EL (cell line): ENCODE results near the gene FAM72B.
A peak's percentile ranks its signal among the peaks of the same experiment; 100 is the strongest.
"Not testable (repeated sequence)": the region's sequence is repeated elsewhere in the genome, so short reads cannot be mapped to it uniquely, and the experiment has no call there.

Source experiments
- DNase-seq: peaks from one replicate; pipeline ENCODE4 v3.0.0-alpha.2; 2016

FAM72B gene

DNA sequence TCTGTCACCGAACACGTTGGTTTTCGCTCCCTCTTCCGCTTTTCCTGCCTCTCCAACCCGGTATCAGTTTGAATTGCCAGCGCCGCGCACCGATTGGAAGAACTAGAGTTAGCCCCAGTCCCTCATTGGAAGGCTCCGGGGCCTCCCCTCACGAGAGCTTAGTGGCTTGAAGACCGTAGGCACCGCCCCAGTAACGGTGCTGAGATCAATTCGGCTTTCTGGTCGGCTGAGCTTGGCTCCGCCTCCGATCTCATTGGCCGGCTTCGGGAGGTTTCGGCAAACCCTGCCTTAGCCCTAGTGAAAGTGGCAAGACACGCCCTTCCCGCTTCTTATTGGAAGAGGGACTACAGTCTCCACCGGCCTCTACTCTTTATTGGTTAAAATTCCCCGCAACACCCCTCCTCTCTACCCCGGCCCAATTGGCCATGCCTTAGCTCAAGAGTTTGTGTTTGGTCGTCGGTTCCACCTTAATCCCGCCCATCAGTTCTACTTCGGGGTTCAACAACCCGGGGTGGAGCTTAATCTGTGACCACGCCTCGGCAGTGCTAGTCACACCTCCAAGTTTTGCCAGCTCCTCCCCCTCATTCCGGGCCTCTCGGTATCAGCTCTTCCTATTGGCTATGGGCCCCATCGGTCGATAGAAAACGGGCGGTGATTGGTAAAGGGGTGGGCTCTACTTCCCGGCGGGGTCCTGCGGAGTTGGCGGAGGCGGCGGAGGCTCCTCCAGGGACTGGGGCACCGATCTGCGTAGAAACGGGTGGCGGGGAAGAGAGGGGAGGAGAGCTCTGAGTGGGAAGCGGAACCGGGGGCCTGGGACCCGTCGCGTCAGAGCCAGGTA, at the start of gene FAM72B, which contains the start of gene SRGAP2C:
TSS of gene FAM72B (minus strand) at position 51 of the 838 bp plus-strand sequence. CDS start 851 bp downstream, outside the sequence.
TSS of gene SRGAP2C (plus strand) at position 686 of the 838 bp plus-strand sequence. CDS start 2,472 bp downstream, outside the sequence.
- DNase-seq, result peak; percentile 99

DNA sequence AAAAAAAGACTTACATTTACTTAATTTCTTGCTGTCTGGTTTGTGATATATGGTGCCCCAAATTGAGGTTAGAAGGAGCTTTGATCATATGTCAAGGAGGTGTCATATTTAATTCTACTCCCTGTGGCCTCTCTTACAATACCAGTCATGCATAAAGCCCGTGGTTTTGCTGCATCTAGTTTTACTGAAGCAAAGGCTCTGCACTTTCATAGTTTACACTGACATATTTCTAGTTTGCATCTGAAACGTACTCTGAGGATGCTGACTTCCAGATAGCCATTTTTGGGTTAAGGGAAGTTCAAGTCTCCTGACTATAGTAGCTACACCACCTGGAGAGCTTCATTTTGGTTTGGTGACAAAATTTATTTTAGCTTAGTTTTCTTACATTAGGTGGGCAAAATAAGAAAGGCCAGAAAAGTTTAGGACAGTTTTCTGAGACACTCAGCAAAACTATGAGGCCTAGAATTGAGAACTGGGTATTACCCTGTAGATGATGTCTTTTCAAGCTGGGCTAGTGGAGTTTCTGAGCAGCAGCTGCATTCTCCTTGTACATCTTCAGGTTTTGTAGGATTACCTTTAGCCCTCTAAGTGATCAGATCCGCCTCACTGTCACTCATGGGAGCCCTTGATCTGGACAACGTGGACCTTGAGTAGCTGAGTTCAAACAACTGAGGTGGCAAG, 48.4 kb upstream of the FAM72B start:
- DNase-seq, result not testable (repeated sequence)

DNA sequence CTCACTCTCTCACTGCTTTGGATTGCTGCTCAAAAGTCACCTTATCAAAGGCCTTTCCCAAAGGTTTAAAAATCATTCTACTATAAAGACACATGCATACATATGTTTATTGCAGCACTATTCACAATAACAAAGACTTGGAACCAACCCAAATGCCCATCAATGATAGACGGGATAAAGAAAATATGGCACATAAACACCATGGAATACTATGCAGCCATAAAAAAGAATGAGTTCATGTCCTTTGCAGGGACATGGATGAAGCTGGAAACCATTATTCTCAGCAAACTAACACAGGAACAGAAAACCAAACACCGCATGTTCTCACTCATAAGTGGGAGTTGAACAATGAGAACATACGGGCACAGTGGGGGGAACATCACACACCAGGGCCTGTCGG, 46.5 kb upstream of the FAM72B start:
- DNase-seq, result not testable (repeated sequence)

DNA sequence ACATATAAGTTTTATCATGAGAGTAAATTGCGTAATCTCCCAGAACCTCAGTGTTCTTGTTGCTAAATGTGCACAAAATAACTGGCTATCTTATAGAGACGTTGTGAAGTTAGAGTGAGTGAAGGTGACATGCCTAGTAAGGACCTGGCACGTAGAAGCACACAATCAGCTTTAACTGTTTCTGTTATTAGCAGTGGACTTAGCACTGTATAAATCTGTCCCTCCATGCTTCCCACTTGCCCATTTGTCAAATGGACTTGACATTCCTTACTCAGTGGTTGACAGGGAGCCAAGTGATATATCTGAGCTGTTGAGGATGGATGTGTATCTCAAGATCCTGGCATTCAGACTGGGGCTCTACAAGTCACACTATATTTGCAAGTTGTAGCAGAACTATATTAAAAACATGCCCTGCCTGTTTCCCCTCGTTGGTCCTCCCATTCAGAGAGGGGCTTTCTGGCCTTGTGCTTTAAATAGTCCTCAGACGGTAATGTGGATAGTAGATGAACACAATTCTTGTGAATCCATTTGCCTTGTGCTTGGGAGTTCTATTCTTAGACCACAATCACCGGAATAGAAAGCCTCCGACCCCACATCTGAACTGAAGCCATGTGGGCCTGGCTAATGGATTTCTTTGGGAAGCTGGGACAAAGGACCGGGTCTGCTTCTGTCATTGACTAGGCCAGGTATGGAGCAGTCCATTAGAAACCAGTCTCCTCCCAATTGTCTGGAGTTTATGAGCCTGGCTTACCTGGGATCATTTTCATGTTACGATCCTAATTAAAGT, 43.6 kb upstream of the FAM72B start:
- not testable (repeated sequence) for DNase-seq

DNA sequence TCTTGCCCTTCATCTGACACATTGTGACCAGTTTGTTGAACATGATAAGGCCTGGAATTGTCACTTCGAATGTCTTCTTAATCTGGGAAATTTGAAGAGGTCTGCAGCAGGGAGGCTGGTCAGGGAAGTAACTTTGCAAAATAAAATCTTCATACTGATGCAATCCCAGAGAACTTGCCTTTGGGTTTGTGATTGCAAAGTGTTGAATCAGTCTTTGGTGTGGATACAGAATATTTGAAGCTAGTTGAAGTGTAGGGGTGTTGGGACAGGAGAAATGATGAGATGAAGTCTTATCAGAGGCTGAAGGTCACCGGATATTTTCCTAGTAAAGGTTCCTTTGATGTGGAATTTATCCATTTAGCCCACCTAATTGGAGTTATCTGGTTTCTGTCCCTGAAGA, 42.8 kb upstream of the FAM72B start:
- not testable (repeated sequence) for DNase-seq

DNA sequence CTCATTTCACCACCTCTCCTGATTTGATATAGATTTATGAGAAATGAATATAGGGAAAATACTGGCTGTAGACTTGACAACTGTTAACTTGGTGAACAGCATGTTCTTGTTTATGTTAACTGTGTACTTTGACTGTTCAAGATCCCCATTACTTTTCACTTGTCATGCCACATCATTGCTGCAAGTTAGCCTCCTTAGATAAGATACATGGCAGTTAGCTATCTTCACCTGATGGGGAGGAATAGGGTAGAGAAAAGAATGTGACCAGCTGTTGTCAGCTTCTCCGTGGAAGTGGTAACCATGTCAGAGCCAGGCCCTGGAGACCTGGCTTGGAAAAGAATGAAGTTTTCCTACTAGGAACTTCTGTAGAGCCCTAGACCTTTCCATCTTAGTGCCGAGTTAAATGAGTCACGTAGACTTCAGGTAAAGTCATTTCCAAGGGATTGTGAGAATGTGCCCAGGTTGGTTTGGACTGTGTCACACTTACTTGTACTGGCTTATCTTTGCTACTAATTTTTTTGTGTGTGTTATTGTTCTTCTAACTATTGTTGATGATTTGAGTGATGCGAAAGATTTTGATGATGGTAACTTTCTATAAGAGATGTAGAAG, 42.3 kb upstream of the FAM72B start:
- DNase-seq, result not testable (repeated sequence)

DNA sequence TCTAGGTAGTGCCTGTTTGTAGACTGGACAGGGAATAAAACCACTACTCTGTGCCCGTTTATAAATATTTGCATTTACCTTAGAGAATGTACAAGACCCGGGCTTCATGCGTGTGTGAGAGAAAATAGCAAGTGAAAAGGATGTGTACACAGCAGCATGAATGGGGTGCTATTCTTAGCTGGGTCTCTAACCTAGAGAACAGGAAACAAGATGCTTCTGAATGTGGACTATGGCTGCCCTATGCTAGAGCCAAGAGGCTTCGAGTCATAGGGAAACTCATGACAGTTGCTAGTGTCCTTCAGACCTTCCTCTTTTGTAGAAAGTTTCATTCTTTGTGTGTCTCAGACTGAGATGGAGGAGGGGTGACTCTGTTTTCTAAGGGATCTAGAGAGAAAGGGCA, 40.6 kb upstream of the FAM72B start:
- not testable (repeated sequence) for DNase-seq

DNA sequence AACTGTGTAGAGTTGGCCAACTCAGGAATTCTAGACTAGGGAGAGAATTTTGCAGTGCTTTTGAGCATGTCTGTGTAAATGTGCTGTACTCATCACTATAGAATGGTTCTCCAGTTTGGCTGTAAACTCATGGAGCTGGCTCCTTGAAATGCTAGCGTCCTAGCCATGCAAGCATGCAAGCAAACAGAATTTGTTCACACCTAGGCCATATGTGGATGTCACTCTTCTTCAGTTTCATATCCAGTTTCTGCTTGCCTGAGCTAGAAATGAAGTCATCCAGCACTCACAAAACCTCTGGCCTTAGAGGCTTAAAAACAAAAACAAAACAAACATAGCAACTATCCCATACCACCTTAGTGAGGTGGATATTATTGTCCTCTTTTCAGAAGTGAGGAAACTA, 37.6 kb upstream of the FAM72B start:
- DNase-seq, result not testable (repeated sequence)

DNA sequence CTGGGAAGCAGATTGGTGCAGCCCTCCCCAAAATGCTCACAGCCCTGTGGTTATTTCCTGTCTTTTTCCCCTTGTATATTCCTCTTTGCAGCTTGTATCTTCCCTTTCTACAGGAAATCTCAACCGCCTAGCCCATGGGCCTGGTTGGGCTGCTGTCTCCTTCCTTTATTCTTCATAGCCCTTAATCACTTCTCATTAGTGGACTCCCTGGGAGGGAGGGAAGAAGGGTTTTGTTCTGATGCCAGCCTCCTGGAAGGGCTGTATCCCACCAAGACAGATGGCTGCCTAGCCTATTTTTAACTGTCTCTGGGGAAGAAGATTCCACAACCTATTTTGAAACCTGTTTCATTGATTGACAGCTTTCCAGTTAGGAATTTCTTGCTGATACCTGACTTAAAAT, 32.5 kb upstream of the FAM72B start:
- DNase-seq, result not testable (repeated sequence)

DNA sequence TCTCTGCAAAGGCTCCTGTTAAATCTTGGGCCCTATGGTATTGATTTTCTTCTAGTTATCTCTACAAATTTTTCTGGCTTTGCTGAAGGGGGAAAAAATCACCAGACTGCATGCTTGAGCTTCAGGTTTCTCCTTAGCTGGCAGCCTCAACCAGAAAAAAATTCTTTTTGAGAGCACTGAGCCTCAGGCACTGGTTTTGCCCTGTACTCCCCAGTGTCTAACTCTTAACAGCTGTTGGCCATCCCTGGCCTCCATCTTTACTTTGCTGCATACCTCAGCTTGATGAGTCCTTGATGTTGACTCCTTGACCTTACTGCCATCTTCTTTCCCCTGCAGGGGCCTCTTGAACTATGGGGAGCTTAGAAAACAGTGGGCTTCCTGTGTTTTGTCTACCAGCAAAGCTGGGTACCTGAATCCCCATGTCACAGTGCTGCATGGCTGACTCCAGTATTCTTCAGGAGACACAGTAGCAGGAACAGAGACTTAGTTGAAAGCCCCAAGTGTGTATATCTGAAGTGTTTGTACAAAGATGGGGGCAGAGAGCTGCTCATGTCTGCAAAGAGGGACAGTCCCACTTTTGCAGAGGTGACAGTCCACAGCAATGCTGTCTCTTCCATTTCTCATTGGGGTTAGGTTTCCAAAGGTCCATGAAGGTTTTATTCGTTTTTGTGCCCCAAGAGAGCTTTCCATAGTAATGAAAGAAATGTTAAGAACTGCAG, 31.7 kb upstream of the FAM72B start:
- not testable (repeated sequence) for DNase-seq

DNA sequence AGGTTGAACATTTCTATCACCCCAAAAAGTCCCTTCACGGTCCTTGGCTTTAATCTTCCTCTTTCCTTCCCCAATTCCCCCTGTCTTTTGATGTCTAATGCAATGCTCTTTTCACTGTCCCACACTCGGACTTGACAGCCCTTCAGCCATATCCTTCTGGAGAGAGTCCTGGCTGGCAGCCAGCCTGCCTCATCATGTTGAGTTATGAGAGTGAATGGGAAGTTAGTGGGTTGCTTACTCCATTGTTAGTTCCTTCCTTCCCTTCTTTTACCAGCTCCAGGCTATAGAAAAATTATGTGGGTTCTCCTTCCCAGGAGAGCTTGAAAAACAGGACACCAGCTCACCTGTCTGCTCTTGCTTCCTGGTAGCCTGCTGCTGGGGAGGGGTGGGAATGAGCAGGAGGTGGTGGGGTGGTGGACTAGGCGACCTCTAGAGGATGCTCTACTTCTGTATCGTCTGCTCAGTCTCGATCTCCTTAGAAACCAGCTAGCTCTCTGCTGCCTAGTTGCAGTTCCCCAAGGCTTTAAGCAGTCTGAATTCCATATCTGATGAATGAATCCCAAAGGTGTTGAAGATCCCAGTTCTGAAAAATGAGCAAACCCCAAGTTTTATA, 30.5 kb upstream of the FAM72B start:
- DNase-seq, result not testable (repeated sequence)

DNA sequence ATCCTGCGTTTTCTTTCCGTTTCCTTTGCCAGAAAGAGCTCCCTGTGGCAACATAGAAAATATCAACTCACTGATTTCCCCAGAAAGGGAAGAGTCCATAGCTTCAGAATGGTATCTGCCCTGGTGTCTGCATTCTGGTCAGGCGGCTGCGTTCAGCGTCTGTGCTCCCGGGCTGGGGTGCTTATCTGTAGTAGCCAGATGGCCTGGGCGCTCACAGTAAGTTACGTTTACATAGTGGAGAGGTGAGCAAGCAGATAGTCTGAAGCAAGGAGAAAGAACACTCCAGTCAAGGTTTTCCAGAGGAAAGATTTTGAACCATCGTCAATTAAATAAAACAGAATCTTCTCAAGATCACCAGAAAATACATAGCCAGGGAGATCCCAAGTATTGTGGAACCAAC, 29.4 kb upstream of the FAM72B start:
- not testable (repeated sequence) for DNase-seq

DNA sequence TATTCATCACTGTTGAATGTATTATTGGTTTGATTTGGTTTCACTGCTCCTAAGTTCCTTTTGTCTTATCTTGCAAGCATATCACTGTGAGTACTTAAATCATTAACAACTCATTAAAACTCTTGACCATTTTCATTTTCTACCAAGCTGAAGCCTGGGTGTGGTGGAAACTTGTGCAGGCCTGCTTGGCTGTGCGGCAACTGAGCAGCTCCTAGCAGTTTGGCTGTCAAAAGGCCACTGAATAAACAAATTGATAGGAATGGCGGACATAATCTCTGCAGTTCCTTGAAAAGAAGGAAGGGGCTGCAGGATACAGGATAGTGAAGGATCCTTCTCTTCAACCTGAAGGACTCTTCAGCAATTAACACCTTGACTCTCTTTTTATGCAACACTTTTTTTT, 26.6 kb upstream of the FAM72B start:
- DNase-seq, result not testable (repeated sequence)

DNA sequence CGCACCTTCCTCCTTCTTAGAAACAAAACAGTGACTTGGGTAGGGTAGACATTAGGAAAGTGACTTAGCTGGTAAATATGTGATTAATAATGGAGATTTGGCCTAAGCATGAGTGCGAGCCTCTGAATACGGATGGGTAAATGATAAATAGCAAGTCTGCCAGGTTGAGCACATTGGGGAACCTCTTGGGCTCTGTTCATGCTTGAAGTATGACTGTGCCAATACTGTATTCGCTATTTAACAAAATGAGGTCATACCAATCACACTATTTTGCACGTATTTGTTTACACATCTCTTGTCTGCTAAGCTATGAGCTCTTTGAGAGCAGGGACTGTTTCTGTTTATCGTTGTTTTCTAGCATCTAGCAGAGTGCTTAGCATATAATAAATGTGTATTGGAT, 24.2 kb upstream of the FAM72B start:
- DNase-seq, result peak; percentile 13

DNA sequence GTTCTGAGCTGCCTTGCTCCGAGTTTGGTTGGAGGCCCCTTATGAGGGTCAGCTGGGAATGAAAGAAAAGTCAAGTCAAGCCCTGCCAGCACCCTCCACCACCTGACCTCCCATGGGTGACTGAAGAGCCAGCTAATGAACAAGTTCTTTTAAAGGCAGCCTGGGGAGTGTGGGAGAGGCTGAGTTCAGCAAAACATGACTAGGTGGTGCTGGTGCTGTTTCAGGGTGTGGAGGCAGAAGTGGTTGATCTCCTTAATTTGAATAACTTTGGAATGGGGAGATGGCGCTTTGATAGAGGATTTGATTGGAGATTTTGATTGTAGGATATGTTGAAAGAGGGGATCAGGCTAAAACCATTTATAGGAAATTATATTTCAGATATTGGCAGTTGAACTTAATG, 23.2 kb upstream of the FAM72B start:
- DNase-seq, result not testable (repeated sequence)

DNA sequence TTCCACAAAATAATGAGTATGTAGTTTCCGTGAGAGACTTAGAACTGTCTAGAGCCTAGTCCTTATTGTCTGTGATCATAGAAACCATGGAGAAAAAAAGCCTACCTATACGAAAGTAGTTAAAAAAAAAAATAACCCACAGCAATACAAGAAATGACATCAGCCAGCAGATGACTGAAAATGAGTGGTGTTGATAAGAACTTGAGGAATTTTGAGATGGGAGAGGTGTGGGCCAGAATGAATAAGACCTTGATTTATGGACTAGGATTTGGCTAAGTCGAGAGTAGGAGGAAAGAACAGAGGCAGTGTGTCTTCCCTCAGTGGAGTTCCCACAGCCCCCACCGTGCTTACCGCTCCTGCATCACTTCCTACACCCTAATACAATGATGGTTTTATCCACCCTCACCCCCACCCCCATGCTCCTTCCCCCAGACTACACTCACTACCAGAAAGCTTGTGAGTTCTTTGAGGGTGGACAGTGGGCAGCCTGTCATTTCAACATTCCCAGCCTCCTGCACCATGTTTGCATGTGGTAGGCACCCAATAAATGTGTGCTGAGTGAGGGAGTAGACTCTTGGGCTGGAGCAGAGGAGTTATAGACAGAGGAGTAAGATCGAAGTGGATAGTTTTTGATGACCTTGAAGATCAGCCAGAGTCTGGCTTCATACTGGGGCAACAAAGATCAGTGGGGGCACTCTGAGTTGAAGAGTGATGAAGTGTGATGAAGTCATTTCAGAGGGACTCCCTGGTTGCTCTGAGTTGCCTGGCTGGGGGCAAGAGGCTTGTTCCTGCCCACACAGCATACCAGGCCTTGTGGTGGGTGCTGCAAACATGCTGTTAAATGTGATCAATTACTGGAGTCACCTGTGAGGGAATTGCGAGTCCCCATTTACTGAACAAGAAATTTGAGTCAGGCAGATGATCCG, 21.9 kb upstream of the FAM72B start:
- peak; percentile 14 for DNase-seq

DNA sequence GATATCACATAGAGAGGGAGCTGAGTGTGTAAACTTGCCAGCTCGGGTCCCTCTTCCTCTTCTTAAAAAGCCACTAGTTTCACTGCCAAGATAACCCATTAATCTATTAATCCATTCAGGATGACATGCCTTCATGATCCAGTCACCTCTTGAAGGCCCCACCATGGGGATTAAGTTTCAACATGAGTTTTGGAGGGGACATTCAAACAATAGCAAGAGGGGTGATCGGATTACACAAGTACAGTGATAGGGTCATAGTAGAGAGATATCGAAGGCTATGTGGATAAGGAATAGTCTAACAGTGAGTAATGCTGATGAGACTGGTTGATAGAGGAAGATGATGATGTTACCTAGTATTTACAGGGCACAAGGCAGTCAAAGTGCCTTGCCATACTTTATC, 18.8 kb upstream of the FAM72B start:
- peak; percentile 8 for DNase-seq

DNA sequence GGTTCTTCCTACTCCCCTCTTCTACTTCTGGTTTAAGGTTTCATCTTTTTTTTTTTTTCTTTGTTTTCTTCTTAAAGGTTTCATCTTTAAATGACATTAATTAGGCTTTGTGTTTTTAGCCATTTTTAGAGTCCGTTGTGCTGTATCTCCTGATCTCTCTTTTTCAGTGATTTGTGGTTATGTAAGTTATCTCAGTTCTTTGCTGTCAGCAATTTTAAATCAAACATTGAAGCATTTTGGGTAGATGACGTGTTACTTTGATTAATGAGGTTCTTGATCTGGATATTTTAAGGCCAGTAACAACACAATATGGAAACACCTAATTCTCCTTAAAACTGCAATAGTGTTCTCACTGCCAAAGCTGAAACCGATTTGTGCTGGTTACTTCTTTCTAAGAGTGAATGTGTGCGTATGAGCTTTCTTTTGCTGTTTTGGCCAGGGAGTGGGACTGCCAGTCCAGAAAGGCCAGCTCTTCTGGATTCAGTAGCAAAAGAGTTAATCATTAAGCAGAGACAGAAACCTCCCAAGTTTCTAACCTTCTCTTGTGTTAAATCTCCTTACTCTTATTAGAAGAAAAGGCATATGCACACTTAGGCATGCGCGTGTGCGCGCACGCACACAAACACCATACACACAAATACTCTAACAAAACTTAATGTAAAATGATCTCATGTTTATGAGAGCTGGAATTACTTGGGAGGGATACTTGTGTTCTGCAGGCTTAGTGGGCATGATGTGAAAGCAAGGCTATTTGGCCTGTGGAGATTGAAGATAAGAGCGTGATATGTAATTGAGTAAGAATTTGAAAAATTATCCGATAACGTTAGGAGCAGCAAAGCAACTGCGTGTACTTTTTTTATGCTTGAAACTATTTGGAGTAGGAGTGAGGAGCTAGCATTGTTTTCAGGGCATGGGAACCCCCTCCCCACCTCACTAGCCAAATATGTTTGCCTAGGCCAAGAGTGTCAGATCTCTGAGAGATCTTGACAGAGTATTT, 17.1 kb upstream of the FAM72B start:
- peak; percentile 60 for DNase-seq

DNA sequence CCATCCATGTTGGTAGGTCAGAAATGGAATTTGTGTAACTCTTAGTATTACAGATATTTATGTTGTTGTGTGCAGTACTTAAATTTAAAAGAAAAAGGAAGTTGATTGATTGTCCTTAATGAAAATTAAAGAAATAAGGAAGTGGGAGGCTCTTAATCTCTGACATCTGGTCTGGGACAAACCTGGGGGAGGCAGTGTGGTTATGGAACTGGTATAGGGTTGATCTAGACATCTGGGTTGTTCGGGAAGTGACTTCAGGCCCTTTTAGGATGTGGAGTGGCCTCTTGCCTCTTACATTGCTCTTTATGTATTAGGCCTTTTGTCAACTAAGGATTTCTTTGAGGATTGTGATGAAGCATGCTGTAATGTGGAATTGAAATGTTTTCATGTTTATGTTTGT, 16.1 kb upstream of the FAM72B start:
- DNase-seq, result not testable (repeated sequence)
